ENCODE data around the gene VCAM1.

Gene VCAM1

DNA sequence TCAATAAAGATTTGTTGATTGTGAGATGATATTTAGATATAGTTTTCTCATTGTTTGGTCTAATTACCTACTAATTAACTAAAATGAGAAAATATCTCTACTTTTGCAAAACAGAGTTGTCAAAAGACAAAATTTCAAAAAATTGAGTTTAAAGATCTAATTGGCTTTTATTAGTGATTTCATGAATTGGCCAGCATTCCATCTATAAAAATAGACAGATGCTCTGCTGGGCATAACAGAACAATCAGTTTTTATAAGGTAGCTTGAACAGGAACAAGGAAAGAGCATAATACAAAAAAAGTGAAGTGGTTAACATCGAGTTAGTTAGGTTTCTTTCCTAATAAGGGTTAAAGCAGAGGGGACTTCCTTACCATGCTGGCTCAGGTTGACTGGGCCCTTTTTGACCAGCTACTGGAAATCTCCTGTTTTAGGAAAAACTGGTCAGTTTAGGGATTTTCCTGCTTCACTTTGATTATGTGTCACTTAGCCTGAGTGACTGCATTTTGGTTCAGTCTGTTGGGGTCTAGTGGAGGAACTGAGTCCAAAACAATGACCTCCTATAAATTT is 63.0 kb downstream of the VCAM1 start:
- Histone ChIP-seq H3K4me3 (ENCODE audit: low read length) (no peak overlapping the region), H3K27me3 (ENCODE audit: control insufficient read depth, insufficient read depth, low read length) (no peaks in the 10 kb centered on the region), H3K27ac (ENCODE audit: low read length) (no peak overlapping the region), H3K9ac (ENCODE audit: low read length) (no peak overlapping the region), H3K4me1 (ENCODE audit: control insufficient read depth, low read depth, low read length) (peaks cover 6% of the 10 kb centered on the region), H3K36me3 (ENCODE audit: control insufficient read depth, low read depth, low read length) (no peaks in the 10 kb centered on the region), H3K9me3 (ENCODE audit: control insufficient read depth, low read depth, low read length) (no peaks in the 10 kb centered on the region)

DNA sequence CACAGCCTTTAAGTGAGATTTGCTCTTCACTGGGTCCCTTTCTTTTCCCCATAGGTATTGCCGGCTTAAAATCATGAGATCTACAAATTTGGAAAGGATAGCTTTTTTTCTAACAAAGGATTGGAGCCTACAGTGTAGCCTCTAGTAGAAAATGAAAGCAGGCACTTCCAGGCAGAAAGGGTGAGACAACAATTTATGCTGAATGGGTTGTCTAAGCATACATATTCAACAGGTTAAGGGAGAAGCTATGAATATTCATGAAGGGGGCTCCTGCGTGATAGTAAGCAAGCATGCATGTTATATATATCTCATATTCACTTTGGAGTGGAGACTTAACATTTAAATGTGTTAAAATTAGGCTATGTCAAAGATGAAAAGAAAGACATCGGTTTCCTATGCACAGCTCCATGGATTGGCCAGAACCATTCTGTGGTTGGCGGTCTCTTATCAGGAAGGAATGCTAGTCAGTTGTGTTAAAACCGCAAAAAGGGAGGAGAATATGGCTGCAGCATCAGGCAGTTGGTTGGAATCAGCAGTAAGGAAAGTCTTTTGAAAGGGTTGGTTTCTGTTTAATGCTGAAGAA is 66.0 kb downstream of the VCAM1 start:
- Histone ChIP-seq H3K36me3 (ENCODE audit: control insufficient read depth, low read depth, low read length) (no peaks in the 10 kb centered on the region), H3K4me3 (ENCODE audit: low read length) (no peak overlapping the region), H3K9ac (ENCODE audit: low read length) (no peak overlapping the region), H3K4me1 (ENCODE audit: control insufficient read depth, low read depth, low read length) (peaks cover 6% of the 10 kb centered on the region), H3K27me3 (ENCODE audit: control insufficient read depth, insufficient read depth, low read length) (no peaks in the 10 kb centered on the region), H3K9me3 (ENCODE audit: control insufficient read depth, low read depth, low read length) (no peaks in the 10 kb centered on the region), H3K27ac (ENCODE audit: low read length) (no peak overlapping the region)

DNA sequence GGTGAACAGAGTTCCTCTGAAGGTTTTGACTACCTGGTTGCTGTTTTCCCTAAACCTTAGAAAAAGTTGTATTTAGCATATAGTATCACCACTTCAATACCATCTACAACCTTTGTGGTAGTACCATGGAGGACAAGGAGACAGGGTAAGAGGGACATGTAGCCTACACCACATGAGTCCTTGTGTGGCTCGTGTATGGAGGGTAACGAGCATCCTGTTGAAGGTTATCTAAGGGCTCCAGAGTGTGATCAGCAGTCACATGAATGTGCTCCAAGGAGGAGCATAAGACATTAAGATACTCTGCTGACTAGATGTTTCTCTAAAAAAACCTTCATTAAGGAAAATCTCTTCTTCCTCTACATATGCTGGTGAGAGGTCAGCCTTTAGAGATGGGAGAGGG is 67.3 kb downstream of the VCAM1 start:
- Histone ChIP-seq H3K9me3 (ENCODE audit: control insufficient read depth, low read depth, low read length) (no peaks in the 10 kb centered on the region), H3K27ac (ENCODE audit: low read length) (no peak overlapping the region), H3K36me3 (ENCODE audit: control insufficient read depth, low read depth, low read length) (no peaks in the 10 kb centered on the region), H3K4me3 (ENCODE audit: low read length) (no peak overlapping the region), H3K9ac (ENCODE audit: low read length) (no peak overlapping the region), H3K27me3 (ENCODE audit: control insufficient read depth, insufficient read depth, low read length) (no peaks in the 10 kb centered on the region), H3K4me1 (ENCODE audit: control insufficient read depth, low read depth, low read length) (peaks cover 6% of the 10 kb centered on the region)

All from iPS-18a (cell line).